Measurements from ENCODE around the gene NFIC. TPM values are rescaled to one million over a fixed set of nuclear protein-coding genes. Genes with fewer than 3 reads are reported as not detected.

NFIC gene
- polyA plus RNA-seq, 4 donors = 20.9 to 25.5 (median 25.1) TPM

- no peak for DNase-seq (ENCODE audit: low read depth in 4 of 4, low spot score in 3 of 4)
Observed at GRCh38 chr19:3480383-3481091, 114.2 kb downstream of the NFIC start, which contains the start of gene SMIM24. SMIM24 (minus strand) TSS chr19:3480525; CDS start chr19:3480463, 62 bp downstream.

- no peak for DNase-seq (ENCODE audit: low read depth in 4 of 4, low spot score in 3 of 4)
Observed at GRCh38 chr19:3481241-3482090, 115.1 kb downstream of the NFIC start.

GRCh38 chr19:3482507-3483225 is 116.3 kb downstream of the NFIC start:
- DNase-seq (ENCODE audit: low read depth in 4 of 4, low spot score in 3 of 4) = no peak

GRCh38 chr19:3483226-3483628 is 116.8 kb downstream of the NFIC start, which contains the start of gene SMIM44:
SMIM44 (minus strand) TSS chr19:3483441; CDS start chr19:3483403, 38 bp downstream.
- DNase-seq (ENCODE audit: low read depth in 4 of 4, low spot score in 3 of 4) = no peak

GRCh38 chr19:3491396-3492119 is 125.2 kb downstream of the NFIC start:
- DNase-seq (ENCODE audit: low read depth in 4 of 4, low spot score in 3 of 4) = no peak

- no peak for DNase-seq (ENCODE audit: low read depth in 4 of 4, low spot score in 3 of 4)
Observed at GRCh38 chr19:3492131-3492839, 125.9 kb downstream of the NFIC start.

- DNase-seq (ENCODE audit: low read depth in 4 of 4, low spot score in 3 of 4) = no peak
Observed at GRCh38 chr19:3492919-3493318, 126.5 kb downstream of the NFIC start.

- no peak for DNase-seq (ENCODE audit: low read depth in 4 of 4, low spot score in 3 of 4)
Observed at GRCh38 chr19:3493651-3494050, 127.3 kb downstream of the NFIC start.

- DNase-seq (ENCODE audit: low read depth in 4 of 4, low spot score in 3 of 4) = no peak
Observed at GRCh38 chr19:3494051-3494450, 127.7 kb downstream of the NFIC start.

- no peak for DNase-seq (ENCODE audit: low read depth in 4 of 4, low spot score in 3 of 4)
Observed at GRCh38 chr19:3494559-3494958, 128.2 kb downstream of the NFIC start.

GRCh38 chr19:3496392-3497273 is 130.2 kb downstream of the NFIC start:
- DNase-seq (ENCODE audit: low read depth in 4 of 4, low spot score in 3 of 4) = no peak

- no peak for DNase-seq (ENCODE audit: low read depth in 4 of 4, low spot score in 3 of 4)
Observed at GRCh38 chr19:3497757-3498520, 131.6 kb downstream of the NFIC start.

GRCh38 chr19:3499738-3500428 is 133.5 kb downstream of the NFIC start:
- DNase-seq (ENCODE audit: low read depth in 4 of 4, low spot score in 3 of 4) = no peak

GRCh38 chr19:3500429-3501101 is 134.2 kb downstream of the NFIC start, which contains the start of gene DOHH:
DOHH (minus strand) TSS chr19:3500674; CDS start chr19:3496814, 3,860 bp downstream.
- DNase-seq (ENCODE audit: low read depth in 4 of 4, low spot score in 3 of 4) = peak; percentile 94 to 99 (median 94)

- DNase-seq (ENCODE audit: low read depth in 4 of 4, low spot score in 3 of 4) = no peak
Observed at GRCh38 chr19:3501780-3502179, 135.4 kb downstream of the NFIC start.

- no peak for DNase-seq (ENCODE audit: low read depth in 4 of 4, low spot score in 3 of 4)
Observed at GRCh38 chr19:3503036-3503572, 136.7 kb downstream of the NFIC start.
